ENCODE data around the gene PTBP1. TPM values are rescaled to one million over a fixed set of nuclear protein-coding genes. Genes with fewer than 3 reads are reported as not detected.

The PTBP1 gene
- total and polyA plus RNA-seq, 2 of the 13 experiments (the other 11 are each of a cell fraction or from before 2014, with no cell fraction given): 195 to 288 TPM

DNA sequence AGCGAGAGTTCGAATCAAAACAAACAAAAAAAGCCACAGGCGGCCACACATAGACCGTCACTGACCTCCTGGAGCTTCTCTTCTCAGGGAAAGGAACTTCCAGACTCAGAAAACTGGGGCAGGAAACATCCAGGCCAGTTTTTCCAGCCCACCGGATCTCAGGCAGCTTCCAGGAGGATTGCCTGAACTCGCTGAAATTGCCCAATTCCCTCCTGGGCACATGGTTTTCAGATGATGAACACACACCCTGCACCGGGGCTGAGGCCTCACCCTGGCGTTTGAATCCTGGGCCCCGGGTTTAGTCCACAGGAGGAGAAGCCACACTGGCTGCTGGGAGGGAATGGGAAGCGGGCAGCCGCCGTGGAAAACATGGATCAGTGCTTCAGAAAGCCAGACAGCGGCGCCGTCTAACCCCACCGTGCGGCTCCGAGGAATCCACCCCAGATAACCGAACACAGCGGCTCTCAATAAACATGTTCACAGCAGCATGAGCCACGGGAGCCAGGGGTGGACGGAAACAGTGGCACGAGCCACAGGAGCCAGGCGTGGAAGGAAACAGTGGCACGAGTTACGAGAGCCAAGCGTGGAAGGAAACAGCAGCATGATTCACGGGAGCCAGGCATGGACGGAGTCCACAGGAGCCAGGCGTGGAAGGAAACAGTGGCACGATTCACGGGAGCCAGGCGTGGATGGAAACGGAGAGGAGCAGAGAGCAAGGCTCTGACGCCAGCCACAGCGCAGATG lies 18.2 kb upstream of the PTBP1 start (continued):
- TF ChIP-seq, protein P1, sequence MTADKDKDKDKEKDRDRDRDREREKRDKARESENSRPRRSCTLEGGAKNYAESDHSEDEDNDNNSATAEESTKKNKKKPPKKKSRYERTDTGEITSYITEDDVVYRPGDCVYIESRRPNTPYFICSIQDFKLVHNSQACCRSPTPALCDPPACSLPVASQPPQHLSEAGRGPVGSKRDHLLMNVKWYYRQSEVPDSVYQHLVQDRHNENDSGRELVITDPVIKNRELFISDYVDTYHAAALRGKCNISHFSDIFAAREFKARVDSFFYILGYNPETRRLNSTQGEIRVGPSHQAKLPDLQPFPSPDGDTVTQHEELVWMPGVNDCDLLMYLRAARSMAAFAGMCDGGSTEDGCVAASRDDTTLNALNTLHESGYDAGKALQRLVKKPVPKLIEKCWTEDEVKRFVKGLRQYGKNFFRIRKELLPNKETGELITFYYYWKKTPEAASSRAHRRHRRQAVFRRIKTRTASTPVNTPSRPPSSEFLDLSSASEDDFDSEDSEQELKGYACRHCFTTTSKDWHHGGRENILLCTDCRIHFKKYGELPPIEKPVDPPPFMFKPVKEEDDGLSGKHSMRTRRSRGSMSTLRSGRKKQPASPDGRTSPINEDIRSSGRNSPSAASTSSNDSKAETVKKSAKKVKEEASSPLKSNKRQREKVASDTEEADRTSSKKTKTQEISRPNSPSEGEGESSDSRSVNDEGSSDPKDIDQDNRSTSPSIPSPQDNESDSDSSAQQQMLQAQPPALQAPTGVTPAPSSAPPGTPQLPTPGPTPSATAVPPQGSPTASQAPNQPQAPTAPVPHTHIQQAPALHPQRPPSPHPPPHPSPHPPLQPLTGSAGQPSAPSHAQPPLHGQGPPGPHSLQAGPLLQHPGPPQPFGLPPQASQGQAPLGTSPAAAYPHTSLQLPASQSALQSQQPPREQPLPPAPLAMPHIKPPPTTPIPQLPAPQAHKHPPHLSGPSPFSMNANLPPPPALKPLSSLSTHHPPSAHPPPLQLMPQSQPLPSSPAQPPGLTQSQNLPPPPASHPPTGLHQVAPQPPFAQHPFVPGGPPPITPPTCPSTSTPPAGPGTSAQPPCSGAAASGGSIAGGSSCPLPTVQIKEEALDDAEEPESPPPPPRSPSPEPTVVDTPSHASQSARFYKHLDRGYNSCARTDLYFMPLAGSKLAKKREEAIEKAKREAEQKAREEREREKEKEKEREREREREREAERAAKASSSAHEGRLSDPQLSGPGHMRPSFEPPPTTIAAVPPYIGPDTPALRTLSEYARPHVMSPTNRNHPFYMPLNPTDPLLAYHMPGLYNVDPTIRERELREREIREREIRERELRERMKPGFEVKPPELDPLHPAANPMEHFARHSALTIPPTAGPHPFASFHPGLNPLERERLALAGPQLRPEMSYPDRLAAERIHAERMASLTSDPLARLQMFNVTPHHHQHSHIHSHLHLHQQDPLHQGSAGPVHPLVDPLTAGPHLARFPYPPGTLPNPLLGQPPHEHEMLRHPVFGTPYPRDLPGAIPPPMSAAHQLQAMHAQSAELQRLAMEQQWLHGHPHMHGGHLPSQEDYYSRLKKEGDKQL (CRISPR knock-in tag; IDR thresholded peaks at IDR 0.05; ENCODE audit: low read depth): peak; percentile 49; the same call in 1 of the 2 replicates
- TF ChIP-seq FOSL1 (CRISPR knock-in tag; IDR thresholded peaks at IDR 0.05; ENCODE audit: borderline replicate concordance) (no peak), ARNT (IDR thresholded peaks at IDR 0.05) (no peak), SALL1 (CRISPR knock-in tag; IDR thresholded peaks at IDR 0.05) (peak; percentile 90), HNRNPK (IDR thresholded peaks at IDR 0.05; ENCODE audit: low read depth, low read length, poor library complexity, severe bottlenecking) (no peak), SYNCRIP (IDR thresholded peaks at IDR 0.05; ENCODE audit: insufficient read depth, low read depth, low read length) (no peak), MIXL1 (CRISPR knock-in tag; IDR thresholded peaks at IDR 0.05) (peak; percentile 71), RCOR2 (CRISPR knock-in tag; IDR thresholded peaks at IDR 0.05) (peak; percentile 68; the same call in 1 of the 2 replicates), PHB2 (IDR thresholded peaks at IDR 0.05; ENCODE audit: partially characterized antibody) (no peak), MTF2 (CRISPR knock-in tag; IDR thresholded peaks at IDR 0.05; ENCODE audit: borderline replicate concordance) (no peak), ZNF160 (CRISPR knock-in tag; IDR thresholded peaks at IDR 0.05) (no peak), SP1 (IDR thresholded peaks at IDR 0.05) (no peak), SP1 (CRISPR knock-in tag; IDR thresholded peaks at IDR 0.05) (no peak), ZNF761 (CRISPR knock-in tag; conservative IDR thresholded peaks at IDR 0.05) (no peak)
- TF ChIP-seq, protein P2, sequence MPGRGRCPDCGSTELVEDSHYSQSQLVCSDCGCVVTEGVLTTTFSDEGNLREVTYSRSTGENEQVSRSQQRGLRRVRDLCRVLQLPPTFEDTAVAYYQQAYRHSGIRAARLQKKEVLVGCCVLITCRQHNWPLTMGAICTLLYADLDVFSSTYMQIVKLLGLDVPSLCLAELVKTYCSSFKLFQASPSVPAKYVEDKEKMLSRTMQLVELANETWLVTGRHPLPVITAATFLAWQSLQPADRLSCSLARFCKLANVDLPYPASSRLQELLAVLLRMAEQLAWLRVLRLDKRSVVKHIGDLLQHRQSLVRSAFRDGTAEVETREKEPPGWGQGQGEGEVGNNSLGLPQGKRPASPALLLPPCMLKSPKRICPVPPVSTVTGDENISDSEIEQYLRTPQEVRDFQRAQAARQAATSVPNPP (CRISPR knock-in tag; IDR thresholded peaks at IDR 0.05): no peak
- TF ChIP-seq, protein P3, sequence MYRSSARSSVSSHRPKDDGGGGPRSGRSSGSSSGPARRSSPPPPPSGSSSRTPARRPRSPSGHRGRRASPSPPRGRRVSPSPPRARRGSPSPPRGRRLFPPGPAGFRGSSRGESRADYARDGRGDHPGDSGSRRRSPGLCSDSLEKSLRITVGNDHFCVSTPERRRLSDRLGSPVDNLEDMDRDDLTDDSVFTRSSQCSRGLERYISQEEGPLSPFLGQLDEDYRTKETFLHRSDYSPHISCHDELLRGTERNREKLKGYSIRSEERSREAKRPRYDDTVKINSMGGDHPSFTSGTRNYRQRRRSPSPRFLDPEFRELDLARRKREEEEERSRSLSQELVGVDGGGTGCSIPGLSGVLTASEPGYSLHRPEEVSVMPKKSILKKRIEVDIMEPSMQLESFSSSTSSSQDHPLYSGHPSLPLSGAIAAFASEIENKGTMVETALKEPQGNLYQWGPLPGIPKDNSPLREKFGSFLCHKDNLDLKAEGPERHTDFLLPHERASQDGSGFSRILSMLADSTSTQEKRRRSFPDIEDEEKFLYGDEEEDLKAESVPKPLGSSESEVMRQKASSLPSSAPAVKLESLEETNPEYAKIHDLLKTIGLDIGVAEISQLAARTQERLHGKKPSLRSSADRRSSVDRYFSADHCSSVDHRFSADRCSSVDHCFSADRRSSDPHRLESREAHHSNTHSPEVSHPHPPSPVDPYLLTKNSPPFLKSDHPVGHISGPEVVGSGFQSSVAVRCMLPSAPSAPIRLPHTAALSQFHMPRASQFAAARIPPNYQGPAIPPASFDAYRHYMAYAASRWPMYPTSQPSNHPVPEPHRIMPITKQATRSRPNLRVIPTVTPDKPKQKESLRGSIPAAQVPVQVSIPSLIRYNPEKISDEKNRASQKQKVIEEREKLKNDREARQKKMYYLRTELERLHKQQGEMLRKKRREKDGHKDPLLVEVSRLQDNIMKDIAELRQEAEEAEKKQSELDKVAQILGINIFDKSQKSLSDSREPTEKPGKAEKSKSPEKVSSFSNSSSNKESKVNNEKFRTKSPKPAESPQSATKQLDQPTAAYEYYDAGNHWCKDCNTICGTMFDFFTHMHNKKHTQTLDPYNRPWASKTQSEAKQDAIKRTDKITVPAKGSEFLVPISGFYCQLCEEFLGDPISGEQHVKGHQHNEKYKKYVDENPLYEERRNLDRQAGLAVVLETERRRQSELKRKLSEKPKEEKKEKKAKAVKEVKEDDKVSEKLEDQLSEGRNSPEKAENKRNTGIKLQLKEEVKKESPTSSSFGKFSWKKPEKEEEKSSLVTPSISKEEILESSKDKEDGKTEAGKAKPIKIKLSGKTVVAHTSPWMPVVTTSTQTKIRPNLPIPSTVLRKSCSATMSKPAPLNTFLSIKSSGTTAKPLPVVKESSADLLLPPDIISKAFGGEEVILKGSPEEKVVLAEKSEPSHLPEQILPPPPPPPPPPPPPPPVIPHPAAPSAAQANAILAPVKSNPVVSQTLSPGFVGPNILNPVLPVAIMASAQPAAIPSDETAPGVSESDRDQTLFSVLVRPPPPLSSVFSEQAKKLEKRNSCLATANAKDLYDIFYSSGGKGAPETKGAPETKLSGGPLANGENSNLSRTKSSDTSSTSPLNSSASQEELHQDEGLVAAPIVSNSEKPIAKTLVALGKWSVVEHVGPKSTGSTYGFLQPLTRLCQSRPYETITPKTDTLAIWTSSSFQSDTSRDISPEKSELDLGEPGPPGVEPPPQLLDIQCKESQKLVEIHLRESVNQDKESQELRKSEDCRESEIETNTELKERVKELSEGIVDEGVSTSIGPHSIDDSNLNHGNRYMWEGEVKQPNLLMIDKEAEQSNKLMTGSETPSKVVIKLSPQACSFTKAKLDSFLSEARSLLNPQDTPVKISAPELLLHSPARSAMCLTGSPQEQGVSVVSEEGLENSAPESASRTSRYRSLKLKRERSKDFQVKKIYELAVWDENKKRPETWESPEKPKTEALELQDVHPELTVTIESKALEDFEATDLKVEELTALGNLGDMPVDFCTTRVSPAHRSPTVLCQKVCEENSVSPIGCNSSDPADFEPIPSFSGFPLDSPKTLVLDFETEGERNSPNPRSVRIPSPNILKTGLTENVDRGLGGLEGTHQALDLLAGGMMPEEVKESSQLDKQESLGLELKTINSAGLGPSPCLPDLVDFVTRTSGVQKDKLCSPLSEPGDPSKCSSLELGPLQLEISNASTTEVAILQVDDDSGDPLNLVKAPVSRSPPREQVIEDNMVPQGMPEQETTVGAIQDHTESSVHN (CRISPR knock-in tag; IDR thresholded peaks at IDR 0.05): no peak
